Esophagus (tissue), 2 donors: ENCODE results near the gene VEZF1. TPM values are rescaled to one million over a fixed set of nuclear protein-coding genes. Genes with fewer than 3 reads are reported as not detected.

Source experiments
- H3K27ac ChIP-seq, 2 donors: one replicate each; pipeline ENCODE4 v1.5.1; 2013; ENCODE audit warnings: low read depth in 2 of 2, mild to moderate bottlenecking in 2 of 2, inconsistent platforms in 1 of 2, low read length in 1 of 2, moderate library complexity in 1 of 2
- H3K27me3 ChIP-seq, 2 donors: one replicate each; pipeline ENCODE4 v1.6.1; 2013; ENCODE audit warnings: low read length in 2 of 2, control low read depth in 1 of 2, mild to moderate bottlenecking in 1 of 2; ENCODE audit not compliant: insufficient read depth in 2 of 2, control insufficient read depth in 1 of 2
- H3K36me3 ChIP-seq, 2 donors: one replicate each; pipeline ENCODE4 v1.6.1; 2013; ENCODE audit warnings: low read length in 1 of 2; ENCODE audit not compliant: control insufficient read depth in 2 of 2, insufficient read depth in 2 of 2
- H3K4me1 ChIP-seq, 2 donors: one replicate each; pipeline ENCODE4 v1.6.1; 2013; ENCODE audit warnings: low read length in 1 of 2; ENCODE audit not compliant: control insufficient read depth in 2 of 2, insufficient read depth in 2 of 2
- H3K4me3 ChIP-seq, 2 donors: one replicate each; pipeline ENCODE4 v1.5.1; 2013; ENCODE audit warnings: low read length in 2 of 2, mild to moderate bottlenecking in 2 of 2, low read depth in 1 of 2, moderate library complexity in 1 of 2
- H3K9me3 ChIP-seq, 2 donors: one replicate each; pipeline ENCODE4 v1.6.1; 2013; ENCODE audit warnings: mild to moderate bottlenecking in 2 of 2, low read depth in 1 of 2, low read length in 1 of 2, moderate library complexity in 1 of 2; ENCODE audit not compliant: control insufficient read depth in 2 of 2, insufficient read depth in 1 of 2
- WGBS, 2 donors: extraction: QIAGEN DNeasy Blood & Tissue Kit; methylation state at CpG; one replicate each; pipeline ENCODE4 v1.1.7; 2013; 5-methylcytosine and 5-hydroxymethylcytosine counted together
- polyA plus RNA-seq, 2 donors: library from polyadenylated mRNA; stranded (reverse); fragments of 200-250 nt; gene quantifications; one replicate each; pipeline ENCODE4 v1.2.3, GENCODE V29; 2013
- donor health status: healthy with polysubstance abuse.
- donor health status: Bipolar disorder and iron deficiency.

VEZF1 gene
- 10 to 100 TPM in 1 of 2 donors, 1 to 10 TPM in 1; 8.8 to 10.6 TPM for polyA plus RNA-seq

DNA sequence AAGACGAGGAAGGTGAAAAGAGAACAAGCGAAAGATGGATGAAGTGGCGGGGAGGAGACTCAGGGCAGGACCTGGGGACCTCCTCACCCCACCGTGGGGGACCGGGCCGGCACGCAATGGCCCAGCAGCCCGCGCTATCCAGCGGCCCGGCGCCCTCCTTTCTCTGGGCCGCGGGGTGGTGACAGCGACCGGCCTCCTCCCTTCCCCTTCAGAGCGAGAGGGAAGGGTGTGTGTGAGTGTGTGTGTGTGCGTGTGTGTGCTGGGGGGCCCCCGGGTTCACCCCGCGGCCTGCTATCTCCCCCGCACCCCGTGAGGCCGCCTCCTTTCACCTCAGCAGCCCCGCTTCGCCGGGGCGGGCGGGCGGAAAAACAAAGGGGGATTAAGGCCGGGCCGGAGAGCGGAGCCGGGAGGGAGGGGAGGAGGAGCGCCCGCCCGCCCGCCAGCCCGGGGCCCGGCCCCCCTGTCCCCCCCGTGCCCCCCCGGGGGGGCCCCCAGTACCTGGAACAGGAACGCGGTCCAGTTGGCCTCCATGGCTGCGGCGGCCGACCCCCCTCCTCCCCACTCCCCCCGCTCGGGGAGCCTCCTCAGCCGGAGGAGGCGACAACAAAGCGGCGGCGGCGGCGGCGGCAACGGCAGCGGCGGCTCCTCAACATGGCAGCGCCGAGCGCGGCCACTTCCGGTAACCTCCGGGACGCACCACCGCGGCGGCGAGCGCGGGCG is at the start of gene VEZF1:
Gene VEZF1 (minus strand): TSS at position 674 of the 720 bp plus-strand sequence. CDS start 143 bp downstream, at position 531.
- Histone ChIP-seq H3K36me3 (no peaks in the 10 kb centered on the region), H3K4me1 (peaks cover 0 to 3% of the 10 kb centered on the region in 2 donors), H3K4me3 (peak within 1 kb of the TSS; percentile 87 to 93), H3K27me3 (no peaks in the 10 kb centered on the region), H3K27ac (peak within 1 kb of the TSS; percentile 93 to 99), H3K9me3 (no peaks in the 10 kb centered on the region)
- 0 to 1% methylated on average over 26 to 70 of the region's 74 CpGs for WGBS, 2 donors

DNA sequence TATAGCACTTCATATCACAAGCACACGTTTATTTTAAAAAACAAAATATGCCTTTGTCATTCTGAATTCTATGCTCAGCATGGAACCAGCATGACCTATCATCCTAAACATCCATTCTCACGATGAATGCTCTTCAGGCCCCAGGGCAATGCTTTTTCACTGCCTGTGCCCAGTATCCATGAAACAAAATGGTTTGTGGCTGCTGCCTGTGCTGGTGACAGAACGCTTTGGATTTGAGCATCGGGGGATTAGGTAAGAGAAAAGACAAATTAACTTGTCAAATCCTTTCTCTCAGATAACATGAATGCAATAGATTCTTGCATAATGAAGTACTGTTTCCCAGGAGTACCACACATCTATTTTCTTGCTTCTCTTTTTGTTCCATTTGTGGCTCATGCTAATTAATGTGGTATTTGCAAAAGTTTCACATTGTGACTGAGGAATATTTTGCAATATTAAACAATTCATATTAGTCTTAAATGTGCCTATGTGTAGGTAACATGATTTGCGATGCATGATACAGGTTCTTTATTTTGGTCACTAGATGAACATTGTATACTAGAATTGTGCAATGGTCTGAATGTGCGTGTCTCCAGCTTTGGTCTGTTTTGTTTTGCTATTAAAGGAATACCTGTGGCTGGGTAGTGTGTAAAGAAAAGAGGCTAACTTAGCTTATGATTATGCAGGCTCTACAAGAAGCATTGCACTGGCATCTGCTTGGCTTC is 44.8 kb upstream of the VEZF1 start:
- H3K27ac ChIP-seq = no peak overlapping the region
- no peaks in the 10 kb centered on the region for H3K36me3 ChIP-seq
- H3K4me3 ChIP-seq = no peak overlapping the region
- H3K9me3 ChIP-seq = no peaks in the 10 kb centered on the region
- H3K4me1 ChIP-seq = no peaks in the 10 kb centered on the region
- 47 to 51% methylated on average over 6 of the region's 6 CpGs for WGBS, 2 donors
- H3K27me3 ChIP-seq = no peaks in the 10 kb centered on the region

DNA sequence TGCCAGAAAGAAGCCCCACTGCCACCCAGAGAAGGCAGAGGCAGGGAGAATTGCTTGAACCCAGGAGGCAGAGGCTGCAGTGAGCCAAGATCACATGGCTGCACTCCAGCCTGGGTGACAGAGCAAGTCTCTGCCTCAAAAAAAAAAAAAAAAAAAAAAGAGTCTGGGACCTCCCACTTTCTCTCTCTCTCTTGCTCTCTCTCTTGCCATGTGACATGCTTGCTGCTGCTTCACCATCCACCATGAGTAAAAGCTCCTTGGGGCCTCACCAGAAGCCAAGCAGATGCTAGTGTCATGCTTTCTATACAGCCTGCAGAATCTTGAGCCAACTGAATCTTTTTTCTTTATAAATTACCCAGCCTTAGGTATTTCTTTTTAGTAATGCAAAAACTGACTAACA is 40.5 kb upstream of the VEZF1 start:
- Histone ChIP-seq H3K27ac (no peak overlapping the region), H3K36me3 (no peaks in the 10 kb centered on the region), H3K4me1 (no peaks in the 10 kb centered on the region), H3K27me3 (no peaks in the 10 kb centered on the region), H3K4me3 (no peak overlapping the region), H3K9me3 (no peaks in the 10 kb centered on the region)

GRCh38 chr17:58020401-58020800 is 32.3 kb upstream of the VEZF1 start:
- WGBS, 2 donors = 82% methylated on average over 9 of the region's 9 CpGs
- H3K27me3 ChIP-seq = no peaks in the 10 kb centered on the region
- no peaks in the 10 kb centered on the region for H3K36me3 ChIP-seq
- H3K4me1 ChIP-seq = no peaks in the 10 kb centered on the region
- H3K27ac ChIP-seq = no peak overlapping the region
- H3K9me3 ChIP-seq = no peaks in the 10 kb centered on the region
- H3K4me3 ChIP-seq = no peak overlapping the region

- Histone ChIP-seq H3K9me3 (no peaks in the 10 kb centered on the region), H3K4me3 (no peak overlapping the region), H3K27ac (no peak overlapping the region), H3K36me3 (no peaks in the 10 kb centered on the region), H3K27me3 (no peaks in the 10 kb centered on the region), H3K4me1 (no peaks in the 10 kb centered on the region)
These were observed 31.5 kb upstream of the VEZF1 start for GRCh38 chr17:58019521-58019920.

DNA sequence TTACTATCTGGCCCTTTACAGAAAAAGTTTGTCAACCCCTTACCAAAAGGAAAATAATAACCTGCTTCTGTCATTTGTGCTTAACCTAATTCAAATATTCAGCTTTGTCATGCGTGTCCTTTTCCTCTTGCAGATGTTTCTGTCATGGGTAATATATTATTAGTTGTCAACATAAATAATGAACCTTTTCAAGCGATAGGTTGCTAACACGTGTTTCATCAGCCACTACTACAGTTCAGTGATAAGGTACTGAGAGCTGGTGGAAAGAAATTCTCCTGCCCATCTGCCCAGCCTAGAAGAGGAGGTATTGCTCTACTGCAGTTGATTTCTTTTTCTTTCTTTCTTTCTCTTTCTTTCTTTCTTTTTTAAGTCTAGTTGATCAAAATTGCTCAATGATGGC is 31.0 kb upstream of the VEZF1 start:
- Histone ChIP-seq H3K27me3 (no peaks in the 10 kb centered on the region), H3K4me1 (no peaks in the 10 kb centered on the region), H3K4me3 (no peak overlapping the region), H3K9me3 (no peaks in the 10 kb centered on the region), H3K36me3 (no peaks in the 10 kb centered on the region), H3K27ac (no peak overlapping the region)
- WGBS, 2 donors = 37 to 58% methylated on average over 3 of the region's 3 CpGs

GRCh38 chr17:58010067-58010799 is 22.2 kb upstream of the VEZF1 start:
- H3K27me3 ChIP-seq = no peaks in the 10 kb centered on the region
- no peaks in the 10 kb centered on the region for H3K4me1 ChIP-seq
- H3K4me3 ChIP-seq = no peak overlapping the region
- no peak overlapping the region for H3K27ac ChIP-seq
- H3K9me3 ChIP-seq = no peaks in the 10 kb centered on the region
- no peaks in the 10 kb centered on the region for H3K36me3 ChIP-seq
- 97 to 98% methylated on average over 10 of the region's 10 CpGs for WGBS, 2 donors

- peak overlapping the region; percentile 98 to 99 for H3K27ac ChIP-seq
These were observed 20.0 kb upstream of the VEZF1 start for GRCh38 chr17:58007781-58008706.

More at GRCh38 chr17:58007781-58008706, 20.0 kb upstream of the VEZF1 start:
- Histone ChIP-seq H3K4me3 (peak overlapping the region; percentile 96), H3K9me3 (no peaks in the 10 kb centered on the region), H3K27me3 (no peaks in the 10 kb centered on the region), H3K36me3 (peaks cover 0 to 3% of the 10 kb centered on the region in 2 donors), H3K4me1 (no peaks in the 10 kb centered on the region)
- 24 to 28% methylated on average over 47 of the region's 47 CpGs for WGBS, 2 donors
